Measurements from ENCODE around the gene CCDC187. TPM values are rescaled to one million over a fixed set of nuclear protein-coding genes. Genes with fewer than 3 reads are reported as not detected.

The CCDC187 gene
- total RNA-seq, 4 donors from 2014 or later = 0.27 to 5.1 (median 2.2) TPM

DNA sequence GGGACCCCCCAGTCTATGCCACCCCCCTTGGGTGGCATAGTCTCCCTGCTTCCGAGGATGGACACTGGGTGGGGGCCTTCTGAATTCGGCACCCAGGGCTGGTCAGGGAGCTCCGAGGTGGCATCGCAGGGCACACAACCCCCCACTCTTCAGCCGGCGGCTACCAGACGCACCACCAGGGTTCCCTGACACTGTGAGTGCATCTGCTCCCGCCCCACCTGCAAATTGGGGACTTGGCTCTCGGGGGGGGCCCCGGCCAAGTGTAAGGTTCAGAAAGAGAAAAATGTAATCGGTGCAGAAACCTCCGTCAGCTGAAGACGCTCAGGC is 45.6 kb downstream of the CCDC187 start:
- intact Hi-C loops (cut with DNase I; ENCODE audit: low total_unique reads) = no loop called here

DNA sequence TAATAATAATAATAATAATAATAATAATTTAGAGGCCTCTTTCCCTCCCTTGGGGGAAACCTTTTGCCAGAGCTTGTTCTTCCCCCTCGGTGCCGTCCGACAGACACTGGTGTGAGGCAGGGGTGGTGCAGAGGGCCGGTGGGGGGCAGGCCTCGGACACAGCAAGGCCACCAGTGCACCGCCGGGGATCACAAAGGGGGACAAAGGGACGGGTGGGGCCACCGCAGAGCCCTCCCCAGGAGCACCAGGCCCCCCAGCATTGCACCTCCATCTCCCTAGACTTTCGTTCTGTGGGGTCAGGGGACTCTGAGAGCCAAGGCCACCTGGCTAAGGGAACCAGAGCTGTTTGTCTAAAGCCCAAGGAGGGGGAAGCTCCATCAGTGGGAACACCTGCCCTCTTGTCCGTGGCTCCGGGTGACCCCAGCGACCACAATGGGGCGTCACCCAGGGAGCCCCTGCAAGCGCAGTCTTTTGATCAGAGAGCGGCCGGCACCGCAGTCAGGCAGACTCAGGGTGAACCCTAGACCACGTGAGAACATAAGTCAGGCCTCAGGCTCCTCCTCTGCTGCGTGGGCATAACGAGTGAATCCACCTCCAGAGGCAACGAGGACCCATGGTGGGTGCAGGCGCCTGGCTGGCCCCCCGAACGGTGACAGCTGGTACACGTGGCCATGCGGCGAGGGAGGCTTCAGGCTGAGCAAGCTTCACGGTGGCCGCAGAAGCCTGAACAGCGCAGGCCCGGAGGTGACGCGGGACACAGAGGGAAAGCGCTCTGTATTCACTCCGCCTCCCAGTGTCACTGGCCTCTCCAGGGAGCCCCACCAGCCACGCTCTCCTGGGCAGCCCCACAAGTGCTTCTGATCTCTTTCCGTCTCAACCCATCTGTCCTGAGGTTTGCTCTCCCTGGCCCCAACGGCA is 46.3 kb downstream of the CCDC187 start:
- no peaks in the 10 kb centered on the region for H3K9me3 ChIP-seq
- no peaks in the 10 kb centered on the region for H3K4me1 ChIP-seq
- no peak for DNase-seq
- no peaks in the 10 kb centered on the region for H3K27me3 ChIP-seq
- no peak overlapping the region for H3K27ac ChIP-seq
- no peak for TF ChIP-seq POLR2A (IDR thresholded peaks at IDR 0.05)
- TF ChIP-seq, protein P1, sequence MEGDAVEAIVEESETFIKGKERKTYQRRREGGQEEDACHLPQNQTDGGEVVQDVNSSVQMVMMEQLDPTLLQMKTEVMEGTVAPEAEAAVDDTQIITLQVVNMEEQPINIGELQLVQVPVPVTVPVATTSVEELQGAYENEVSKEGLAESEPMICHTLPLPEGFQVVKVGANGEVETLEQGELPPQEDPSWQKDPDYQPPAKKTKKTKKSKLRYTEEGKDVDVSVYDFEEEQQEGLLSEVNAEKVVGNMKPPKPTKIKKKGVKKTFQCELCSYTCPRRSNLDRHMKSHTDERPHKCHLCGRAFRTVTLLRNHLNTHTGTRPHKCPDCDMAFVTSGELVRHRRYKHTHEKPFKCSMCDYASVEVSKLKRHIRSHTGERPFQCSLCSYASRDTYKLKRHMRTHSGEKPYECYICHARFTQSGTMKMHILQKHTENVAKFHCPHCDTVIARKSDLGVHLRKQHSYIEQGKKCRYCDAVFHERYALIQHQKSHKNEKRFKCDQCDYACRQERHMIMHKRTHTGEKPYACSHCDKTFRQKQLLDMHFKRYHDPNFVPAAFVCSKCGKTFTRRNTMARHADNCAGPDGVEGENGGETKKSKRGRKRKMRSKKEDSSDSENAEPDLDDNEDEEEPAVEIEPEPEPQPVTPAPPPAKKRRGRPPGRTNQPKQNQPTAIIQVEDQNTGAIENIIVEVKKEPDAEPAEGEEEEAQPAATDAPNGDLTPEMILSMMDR (IDR thresholded peaks at IDR 0.05) = no peak
- intact Hi-C loops (cut with DNase I; ENCODE audit: low total_unique reads) = no loop called here
- no peak overlapping the region for H3K4me3 ChIP-seq
- no peaks in the 10 kb centered on the region for H3K36me3 ChIP-seq

More for the DNA sequence above, 45.6 kb downstream of the CCDC187 start:
- Histone ChIP-seq H3K27ac (no peak overlapping the region), H3K4me1 (no peaks in the 10 kb centered on the region), H3K36me3 (no peaks in the 10 kb centered on the region), H3K9me3 (no peaks in the 10 kb centered on the region), H3K4me3 (no peak overlapping the region), H3K27me3 (no peaks in the 10 kb centered on the region)
- TF ChIP-seq, protein P1 (IDR thresholded peaks at IDR 0.05) = no peak
- no peak for TF ChIP-seq POLR2A (IDR thresholded peaks at IDR 0.05)
- no peak for DNase-seq

DNA sequence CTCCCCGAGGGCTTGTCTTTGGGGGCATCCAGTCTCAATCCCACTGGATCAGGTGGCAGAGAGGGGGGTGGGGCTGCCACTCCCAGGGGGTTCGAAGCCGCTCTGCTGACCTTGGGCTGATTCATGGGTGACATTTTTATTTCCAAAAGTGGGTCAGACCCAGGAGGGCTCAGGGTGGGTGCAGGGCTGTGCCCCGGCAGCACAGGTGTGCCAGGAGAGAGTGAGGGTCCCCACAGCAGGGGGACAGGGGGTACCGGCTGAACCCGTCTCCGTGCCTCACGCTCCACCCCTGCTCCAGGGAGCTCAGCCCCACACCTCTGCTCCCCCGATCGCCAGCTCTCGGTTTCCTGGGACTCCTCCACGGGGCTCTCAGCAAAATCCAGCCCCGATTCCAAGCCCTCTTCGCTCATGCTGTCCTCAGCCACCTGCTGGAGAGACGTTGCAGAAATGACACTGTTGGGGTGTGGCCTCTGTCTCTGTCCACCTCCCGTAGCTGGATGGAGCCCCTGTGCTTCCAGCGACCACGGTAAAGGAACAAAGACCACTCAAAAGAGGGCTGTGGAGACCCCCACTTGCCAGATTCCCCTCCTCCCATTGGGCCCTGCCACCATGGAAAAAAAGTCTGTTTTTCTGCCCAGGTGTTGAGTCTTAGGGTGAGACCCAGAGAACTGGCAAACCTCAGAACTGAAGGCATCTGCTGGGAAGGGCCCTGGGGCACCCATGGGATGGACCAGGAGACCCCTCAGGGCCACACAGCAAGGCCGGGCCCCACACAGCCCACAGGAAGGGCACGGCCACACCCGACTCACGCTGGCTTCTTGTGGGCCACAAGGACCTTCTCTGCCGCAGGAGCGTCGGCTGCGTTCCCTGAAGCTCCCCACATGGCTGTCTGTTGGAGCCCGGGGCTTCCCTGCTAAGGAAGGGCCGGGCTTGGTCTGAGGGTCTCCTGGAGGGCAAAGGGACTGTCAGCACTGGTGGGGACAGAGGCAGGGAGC is 47.7 kb downstream of the CCDC187 start:
- no peaks in the 10 kb centered on the region for H3K4me1 ChIP-seq
- intact Hi-C loops (cut with DNase I; ENCODE audit: low total_unique reads) = no loop called here
- H3K27ac ChIP-seq = no peak overlapping the region
- H3K9me3 ChIP-seq = no peaks in the 10 kb centered on the region
- TF ChIP-seq, protein P1 (IDR thresholded peaks at IDR 0.05) = no peak
- no peak for TF ChIP-seq POLR2A (IDR thresholded peaks at IDR 0.05)
- DNase-seq = no peak
- no peaks in the 10 kb centered on the region for H3K27me3 ChIP-seq
- no peaks in the 10 kb centered on the region for H3K36me3 ChIP-seq
- H3K4me3 ChIP-seq = no peak overlapping the region

DNA sequence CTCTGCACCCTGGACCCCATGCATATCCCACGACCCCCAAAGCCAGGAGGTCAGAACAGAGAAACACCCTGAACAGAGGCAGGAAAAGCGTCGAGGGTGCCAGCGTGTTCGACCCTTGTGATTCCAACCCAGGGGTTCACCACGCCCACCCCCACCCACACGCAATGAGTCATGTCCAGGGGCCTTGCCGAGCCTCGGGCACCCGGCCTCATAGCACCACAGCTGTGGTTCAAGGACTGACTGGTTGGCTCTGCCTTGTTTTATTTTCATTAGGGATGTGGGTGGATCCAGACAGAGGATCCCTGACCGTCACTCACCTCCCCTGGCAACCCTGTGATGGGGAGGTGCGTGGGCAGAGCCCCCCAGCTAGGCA is 48.7 kb downstream of the CCDC187 start:
- Histone ChIP-seq H3K9me3 (no peaks in the 10 kb centered on the region), H3K27me3 (no peaks in the 10 kb centered on the region), H3K36me3 (no peaks in the 10 kb centered on the region), H3K27ac (no peak overlapping the region), H3K4me3 (no peak overlapping the region), H3K4me1 (no peaks in the 10 kb centered on the region)
- DNase-seq = no peak
- intact Hi-C loops (cut with DNase I; ENCODE audit: low total_unique reads) = no loop called here
- TF ChIP-seq POLR2A (IDR thresholded peaks at IDR 0.05) = no peak
- TF ChIP-seq, protein P1 (IDR thresholded peaks at IDR 0.05) = no peak

Measured in uterus (tissue), 4 donors.